HEK293 (cell line): ENCODE measurements around the gene KCNAB2.

Experiments used
- CTCF ChIP-seq: fragments of 450-650 bp; formaldehyde crosslinking; IDR thresholded peaks from 2 replicates; pipeline ENCODE4 v1.5.1; 2016; ENCODE audit warnings: missing biosample characterization, missing genetic modification characterization
- KLF7 ChIP-seq: fragments of 450-650 bp; formaldehyde crosslinking; IDR thresholded peaks from 2 replicates; pipeline ENCODE4 v1.5.1; 2016; ENCODE audit warnings: missing biosample characterization, missing genetic modification characterization, borderline replicate concordance
- PATZ1 ChIP-seq: fragments of 450-650 bp; formaldehyde crosslinking; IDR thresholded peaks from 2 replicates; pipeline ENCODE4 v1.5.1; 2016; ENCODE audit warnings: missing biosample characterization, missing genetic modification characterization
- REST ChIP-seq: fragments of 450-650 bp; formaldehyde crosslinking; IDR thresholded peaks from 2 replicates; pipeline ENCODE4 v1.5.1; 2016; ENCODE audit warnings: missing biosample characterization, missing genetic modification characterization
- ZBTB7A ChIP-seq: fragments of 450-650 bp; formaldehyde crosslinking; IDR thresholded peaks from 2 replicates; pipeline ENCODE4 v1.5.1; 2016; ENCODE audit warnings: low read depth, missing biosample characterization, missing genetic modification characterization
- ZFP37 ChIP-seq: fragments of 450-650 bp; formaldehyde crosslinking; IDR thresholded peaks from 2 replicates; pipeline ENCODE4 v1.5.1; 2016; ENCODE audit warnings: missing biosample characterization, missing genetic modification characterization
- ZNF670 ChIP-seq: fragments of 450-650 bp; formaldehyde crosslinking; IDR thresholded peaks from 2 replicates; pipeline ENCODE4 v1.5.1; 2016; ENCODE audit warnings: missing biosample characterization, missing genetic modification characterization, low read depth

GRCh38 chr1:6072774-6073479 lies 27.2 kb downstream of the KCNAB2 start:
- no peak for TF ChIP-seq CTCF
- TF ChIP-seq ZFP37 (tag by site-specific recombination), result no peak
- no peak for TF ChIP-seq REST (tag by site-specific recombination)
- no peak for TF ChIP-seq ZBTB7A (tag by site-specific recombination)
- TF ChIP-seq KLF7, result no peak
- TF ChIP-seq ZNF670, result no peak
- no peak for TF ChIP-seq PATZ1 (tag by site-specific recombination)
